Smooth muscle cell (in vitro differentiated cells): ENCODE data around the gene FLNB. TPM values are rescaled to one million over a fixed set of nuclear protein-coding genes. Genes with fewer than 3 reads are reported as not detected.
A peak's percentile ranks its signal among the peaks of the same experiment; 100 is the strongest.

Source experiments
- DNase-seq: peaks from one replicate; lab custom pipeline; 2025; ENCODE audit not compliant: unreplicated experiment; lab: John Stamatoyannopoulos, UW
- H2AFZ ChIP-seq: fragments of 200-600 bp; sonication (generic); 2 replicates; pipeline ENCODE4 v1.6.0; 2016; ENCODE audit warnings: antibody characterized with exemption, low read depth, mild to moderate bottlenecking
- H3F3A ChIP-seq: fragments of 200-600 bp; sonication (generic); 2 replicates; pipeline ENCODE4 v1.6.0; 2017; ENCODE audit warnings: antibody characterized with exemption, low read depth
- H3K27ac ChIP-seq: fragments of 200-600 bp; sonication (generic); 2 replicates; pipeline ENCODE4 v1.5.1; 2016; ENCODE audit warnings: low read depth, mild to moderate bottlenecking
- H3K27me3 ChIP-seq: fragments of 200-600 bp; sonication (generic); 2 replicates; pipeline ENCODE4 v1.6.1; 2016; ENCODE audit warnings: low read depth, mild to moderate bottlenecking
- H3K36me3 ChIP-seq: fragments of 200-600 bp; sonication (generic); 2 replicates; pipeline ENCODE4 v1.5.1; 2016; ENCODE audit warnings: low read depth
- H3K4me1 ChIP-seq: fragments of 200-600 bp; sonication (generic); 2 replicates; pipeline ENCODE4 v1.5.1; 2016; ENCODE audit warnings: low read depth
- H3K4me2 ChIP-seq: fragments of 200-600 bp; sonication (generic); 2 replicates; pipeline ENCODE4 v1.6.0; 2016; ENCODE audit warnings: mild to moderate bottlenecking
- H3K4me3 ChIP-seq: fragments of 200-600 bp; sonication (generic); 2 replicates; pipeline ENCODE4 v1.5.1; 2016; ENCODE audit warnings: mild to moderate bottlenecking
- H3K79me2 ChIP-seq: fragments of 200-600 bp; sonication (generic); 2 replicates; pipeline ENCODE4 v1.6.0; 2016; ENCODE audit warnings: low read depth, mild to moderate bottlenecking
- H3K9ac ChIP-seq: fragments of 200-600 bp; sonication (generic); 2 replicates; pipeline ENCODE4 v1.6.0; 2016; ENCODE audit warnings: low read depth
- H3K9me3 ChIP-seq: fragments of 200-600 bp; sonication (generic); replicated peaks from 2 replicates; pipeline ENCODE4 v1.5.1; 2016; ENCODE audit warnings: low read depth
- H4K20me1 ChIP-seq: fragments of 200-600 bp; sonication (generic); 2 replicates; pipeline ENCODE4 v1.6.0; 2016; ENCODE audit warnings: low read depth
- whole genome bisulfite sequencing: methylation state at CpG from one replicate; pipeline ENCODE4 v1.1.7; 2016; ENCODE audit warnings: low lambda C conversion rate; 5-methylcytosine and 5-hydroxymethylcytosine counted together
- polyA plus RNA-seq: library from polyadenylated mRNA; unstranded; fragments of >200 nt; fragmentation: Nextera tagmentation; extraction: Ambion mirVana; gene quantifications from 2 replicates; pipeline ENCODE4 v1.2.1, GENCODE V29; 2016
- total RNA-seq: library from RNA; depleted of rRNA; stranded (reverse); fragments of >200 nt; gene quantifications from 2 replicates; pipeline ENCODE4 v1.2.3, GENCODE V29; 2014
- TF ChIP-seq, protein P1 (sequence below): fragments of 200-600 bp; sonication (generic); IDR thresholded peaks from 2 replicates; pipeline ENCODE4 v1.5.1; 2017; ENCODE audit warnings: borderline replicate concordance, mild to moderate bottlenecking, antibody characterized with exemption; ENCODE audit not compliant: insufficient read depth, poor library complexity, severe bottlenecking

Gene FLNB
- total and polyA plus RNA-seq, 2 experiments from 2014 or later: 52.7 to 145 TPM

DNA sequence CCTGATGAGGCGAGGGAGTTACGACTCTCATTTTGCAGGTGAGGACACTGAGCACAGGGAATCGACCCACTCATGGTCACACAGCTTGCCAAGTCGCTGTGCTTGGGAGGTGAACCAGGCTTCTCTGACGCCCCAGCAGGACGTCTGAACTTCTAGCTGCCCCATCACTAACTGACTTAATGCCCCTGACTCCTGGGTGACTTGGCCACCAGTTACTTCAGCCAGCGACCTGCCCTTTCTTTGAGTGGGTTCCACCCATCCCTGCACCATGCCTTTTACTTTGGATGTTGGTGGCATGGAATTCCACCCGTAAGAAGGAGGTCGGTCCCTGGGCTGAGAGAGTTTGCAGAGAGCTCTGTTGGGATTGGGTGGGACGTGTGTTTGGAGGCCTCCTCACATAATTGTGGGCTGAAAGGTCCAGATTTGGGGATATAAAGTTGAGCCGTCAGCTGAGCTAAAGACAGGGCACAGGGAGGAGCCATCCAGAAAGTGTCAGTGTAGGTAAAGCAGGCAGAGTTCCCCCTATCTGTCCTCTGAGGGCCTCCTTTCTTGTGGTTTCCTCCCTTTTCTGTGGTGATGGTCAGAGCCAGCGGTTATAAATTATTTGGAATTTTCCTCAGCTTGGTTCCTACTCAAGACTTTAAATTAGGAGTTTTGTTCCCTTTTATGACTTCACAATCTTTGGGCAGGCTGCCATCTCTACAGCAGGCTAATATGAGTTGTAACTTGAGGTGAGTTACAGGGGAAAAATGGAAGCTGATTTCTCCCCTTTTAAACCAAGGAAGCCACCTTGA is 55.0 kb downstream of the FLNB start:
- no peak overlapping the region for H3K9ac ChIP-seq
- H3K36me3 ChIP-seq: no peaks in the 10 kb centered on the region
- 63% methylated on average over 12 of the region's 12 CpGs for WGBS
- H3K4me2 ChIP-seq: peak overlapping the region; percentile 56
- TF ChIP-seq, protein P1, sequence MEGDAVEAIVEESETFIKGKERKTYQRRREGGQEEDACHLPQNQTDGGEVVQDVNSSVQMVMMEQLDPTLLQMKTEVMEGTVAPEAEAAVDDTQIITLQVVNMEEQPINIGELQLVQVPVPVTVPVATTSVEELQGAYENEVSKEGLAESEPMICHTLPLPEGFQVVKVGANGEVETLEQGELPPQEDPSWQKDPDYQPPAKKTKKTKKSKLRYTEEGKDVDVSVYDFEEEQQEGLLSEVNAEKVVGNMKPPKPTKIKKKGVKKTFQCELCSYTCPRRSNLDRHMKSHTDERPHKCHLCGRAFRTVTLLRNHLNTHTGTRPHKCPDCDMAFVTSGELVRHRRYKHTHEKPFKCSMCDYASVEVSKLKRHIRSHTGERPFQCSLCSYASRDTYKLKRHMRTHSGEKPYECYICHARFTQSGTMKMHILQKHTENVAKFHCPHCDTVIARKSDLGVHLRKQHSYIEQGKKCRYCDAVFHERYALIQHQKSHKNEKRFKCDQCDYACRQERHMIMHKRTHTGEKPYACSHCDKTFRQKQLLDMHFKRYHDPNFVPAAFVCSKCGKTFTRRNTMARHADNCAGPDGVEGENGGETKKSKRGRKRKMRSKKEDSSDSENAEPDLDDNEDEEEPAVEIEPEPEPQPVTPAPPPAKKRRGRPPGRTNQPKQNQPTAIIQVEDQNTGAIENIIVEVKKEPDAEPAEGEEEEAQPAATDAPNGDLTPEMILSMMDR: no peak
- H3F3A ChIP-seq: peaks cover 46% of the 10 kb centered on the region
- no peak for DNase-seq
- H3K27ac ChIP-seq: peak overlapping the region; percentile 58
- H4K20me1 ChIP-seq: peaks cover 81% of the 10 kb centered on the region
- H2AFZ ChIP-seq: no peak overlapping the region
- H3K4me1 ChIP-seq: peaks cover 27% of the 10 kb centered on the region
- H3K27me3 ChIP-seq: no peaks in the 10 kb centered on the region
- no peak overlapping the region for H3K4me3 ChIP-seq
- H3K9me3 ChIP-seq: no peaks in the 10 kb centered on the region
- peaks cover 73% of the 10 kb centered on the region for H3K79me2 ChIP-seq

GRCh38 chr3:58064923-58065638 is 56.9 kb downstream of the FLNB start:
- Histone ChIP-seq H3K27me3 (no peaks in the 10 kb centered on the region), H3K9me3 (no peaks in the 10 kb centered on the region), H3K4me3 (no peak overlapping the region), H3K36me3 (no peaks in the 10 kb centered on the region), H3K9ac (no peak overlapping the region), H4K20me1 (peaks cover 87% of the 10 kb centered on the region), H2AFZ (no peak overlapping the region), H3F3A (peaks cover 32% of the 10 kb centered on the region), H3K79me2 (peaks cover 87% of the 10 kb centered on the region), H3K4me2 (peak overlapping the region; percentile 54), H3K27ac (peak overlapping the region; percentile 77), H3K4me1 (peaks cover 23% of the 10 kb centered on the region)
- WGBS: 96% methylated on average over 10 of the region's 10 CpGs
- no peak for DNase-seq
- TF ChIP-seq, protein P1: no peak

DNA sequence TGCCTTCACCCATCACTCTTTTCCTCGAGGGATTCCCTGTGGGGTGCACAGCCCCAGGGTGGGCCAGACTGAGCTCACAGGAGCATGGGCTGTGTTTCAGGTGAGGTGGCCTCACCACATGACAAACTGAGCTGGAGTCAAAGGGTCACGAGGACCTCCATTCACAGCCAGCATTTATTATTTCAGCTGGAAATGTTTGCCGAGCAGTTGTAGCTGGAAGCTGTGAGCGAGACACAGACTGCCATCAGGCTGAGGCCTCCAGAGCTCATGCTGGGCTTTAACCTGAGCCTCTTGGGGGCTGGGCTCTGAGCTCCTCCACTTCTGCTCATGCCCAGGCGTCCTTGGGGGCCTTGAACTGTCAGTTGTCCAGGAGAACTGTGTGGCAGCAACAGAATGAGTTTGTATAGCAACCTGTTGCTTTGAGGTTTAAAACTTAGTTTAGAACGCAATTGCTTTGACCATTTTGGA is 57.5 kb downstream of the FLNB start:
- no peak overlapping the region for H3K4me3 ChIP-seq
- H3K9ac ChIP-seq: no peak overlapping the region
- no peaks in the 10 kb centered on the region for H3K27me3 ChIP-seq
- no peak for DNase-seq
- 66% methylated on average over 6 of the region's 6 CpGs for WGBS
- H4K20me1 ChIP-seq: peaks cover 92% of the 10 kb centered on the region
- peak overlapping the region; percentile 77 for H3K27ac ChIP-seq
- no peaks in the 10 kb centered on the region for H3K36me3 ChIP-seq
- TF ChIP-seq, protein P1: no peak
- peaks cover 91% of the 10 kb centered on the region for H3K79me2 ChIP-seq
- no peak overlapping the region for H2AFZ ChIP-seq
- H3K4me1 ChIP-seq: peaks cover 23% of the 10 kb centered on the region
- H3K9me3 ChIP-seq: no peaks in the 10 kb centered on the region
- H3K4me2 ChIP-seq: peak overlapping the region; percentile 54
- H3F3A ChIP-seq: peaks cover 32% of the 10 kb centered on the region
